Calu3 (cell line): ENCODE data around the gene SH3BP2. TPM values are rescaled to one million over a fixed set of nuclear protein-coding genes. Genes with fewer than 3 reads are reported as not detected.

ENCODE experiments used
- BruUV-seq: library from RNA; stranded (reverse); fragments of 400-500 nt; replicated peaks from 2 replicates; lab custom pipeline; 2021; lab: Mats Ljungman, UMichigan
- CTCF ChIA-PET: fragments of 300-600 bp; sonication (Branson Sonifier 250); formaldehyde crosslinking; loops from one replicate; lab custom pipeline; 2022; ENCODE audit warnings: antibody characterized with exemption; lab: Charles Lee
- DNase-seq: peaks from one replicate; pipeline ENCODE4 v3.0.0; 2022
- H3K27ac Mint-ChIP-seq: one replicate; pipeline ENCODE4 v1.8.0; 2022; ENCODE audit warnings: mixed read lengths; ENCODE audit not compliant: unreplicated experiment
- H3K27me3 Mint-ChIP-seq: one replicate; pipeline ENCODE4 v1.8.0; 2022; ENCODE audit warnings: mixed read lengths; ENCODE audit not compliant: unreplicated experiment
- H3K36me3 Mint-ChIP-seq: one replicate; pipeline ENCODE4 v1.8.0; 2022; ENCODE audit warnings: mild to moderate bottlenecking, moderate library complexity, mixed read lengths; ENCODE audit not compliant: insufficient read depth, unreplicated experiment
- H3K4me1 Mint-ChIP-seq: one replicate; pipeline ENCODE4 v1.8.0; 2022; ENCODE audit warnings: mild to moderate bottlenecking, low read depth, mixed read lengths; ENCODE audit not compliant: unreplicated experiment
- H3K4me3 Mint-ChIP-seq: one replicate; pipeline ENCODE4 v1.8.0; 2022; ENCODE audit warnings: mild to moderate bottlenecking, low read depth, moderate library complexity, mixed read lengths; ENCODE audit not compliant: unreplicated experiment
- H3K9me3 Mint-ChIP-seq: one replicate; pipeline ENCODE4 v1.8.0; 2022; ENCODE audit warnings: low read depth, mixed read lengths; ENCODE audit not compliant: unreplicated experiment
- intact Hi-C: fragments of 100-400 bp; cut with micrococcal nuclease; formaldehyde crosslinking; loops from one replicate; pipeline ENCODE4 v1.10.0; 2022; ENCODE audit not compliant: unreplicated experiment
- total RNA-seq: library from RNA; stranded (reverse); gene quantifications from 2 replicates; pipeline ENCODE4 v1.2.3, GENCODE V29; 2022
- TF ChIP-seq, protein P1 (sequence below): fragments of 200-600 bp; IDR thresholded peaks from one replicate; pipeline ENCODE4 v1.8.0; 2022; ENCODE audit warnings: antibody characterized with exemption; ENCODE audit not compliant: unreplicated experiment

Gene SH3BP2
- total RNA-seq, 1 experiment from 2014 or later: 22.7 TPM

DNA sequence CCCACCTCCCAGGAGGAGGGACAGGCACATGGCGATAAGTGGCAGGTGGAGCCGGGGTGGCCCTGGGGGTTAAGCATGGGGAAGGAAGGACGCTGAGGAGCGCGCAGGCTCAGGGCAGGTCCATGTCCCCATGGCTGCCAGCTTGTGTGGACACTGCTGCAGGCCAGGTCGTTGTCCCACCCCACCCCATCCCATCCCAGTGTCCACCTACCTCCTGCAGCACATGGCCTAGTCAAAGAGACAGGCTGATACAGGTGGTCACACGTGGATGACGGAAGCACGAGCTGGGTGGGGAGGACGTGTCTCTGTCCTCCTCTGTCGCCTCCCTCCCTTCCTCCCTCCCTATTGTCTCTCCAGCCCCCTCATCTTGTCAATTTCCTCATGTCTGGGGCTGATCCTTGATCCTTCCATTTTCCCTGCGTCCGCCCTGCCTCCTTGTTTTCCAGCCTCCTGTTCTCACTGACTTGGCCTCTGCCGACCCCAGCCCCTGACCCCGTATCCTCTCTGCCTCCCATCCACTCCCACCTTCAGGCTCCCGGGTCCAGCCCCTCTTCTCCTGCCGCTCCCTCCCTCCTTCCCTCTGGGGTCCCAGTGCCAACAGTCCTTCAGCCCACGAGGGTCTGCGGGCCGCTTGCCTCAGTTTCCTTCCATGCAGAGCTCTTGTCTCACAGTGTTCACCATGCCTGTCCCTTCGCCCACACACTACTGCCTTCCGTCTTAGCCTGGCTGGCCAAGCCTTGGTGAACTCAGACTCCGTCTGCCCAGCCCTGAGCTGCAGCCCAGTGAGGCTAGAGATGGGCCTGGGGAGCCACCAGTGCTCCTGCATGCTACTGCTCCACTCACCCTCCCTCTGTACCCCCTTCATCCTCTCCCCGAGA lies 35.2 kb downstream of the SH3BP2 start:
- CTCF ChIA-PET: no interaction called here
- no peak for DNase-seq
- H3K36me3 Mint-ChIP-seq: peaks cover 19% of the 10 kb centered on the region
- no peaks in the 10 kb centered on the region for H3K27me3 Mint-ChIP-seq
- intact Hi-C loops: no loop called here
- no peak overlapping the region for H3K27ac Mint-ChIP-seq
- H3K4me1 Mint-ChIP-seq: no peaks in the 10 kb centered on the region
- TF ChIP-seq, protein P1, sequence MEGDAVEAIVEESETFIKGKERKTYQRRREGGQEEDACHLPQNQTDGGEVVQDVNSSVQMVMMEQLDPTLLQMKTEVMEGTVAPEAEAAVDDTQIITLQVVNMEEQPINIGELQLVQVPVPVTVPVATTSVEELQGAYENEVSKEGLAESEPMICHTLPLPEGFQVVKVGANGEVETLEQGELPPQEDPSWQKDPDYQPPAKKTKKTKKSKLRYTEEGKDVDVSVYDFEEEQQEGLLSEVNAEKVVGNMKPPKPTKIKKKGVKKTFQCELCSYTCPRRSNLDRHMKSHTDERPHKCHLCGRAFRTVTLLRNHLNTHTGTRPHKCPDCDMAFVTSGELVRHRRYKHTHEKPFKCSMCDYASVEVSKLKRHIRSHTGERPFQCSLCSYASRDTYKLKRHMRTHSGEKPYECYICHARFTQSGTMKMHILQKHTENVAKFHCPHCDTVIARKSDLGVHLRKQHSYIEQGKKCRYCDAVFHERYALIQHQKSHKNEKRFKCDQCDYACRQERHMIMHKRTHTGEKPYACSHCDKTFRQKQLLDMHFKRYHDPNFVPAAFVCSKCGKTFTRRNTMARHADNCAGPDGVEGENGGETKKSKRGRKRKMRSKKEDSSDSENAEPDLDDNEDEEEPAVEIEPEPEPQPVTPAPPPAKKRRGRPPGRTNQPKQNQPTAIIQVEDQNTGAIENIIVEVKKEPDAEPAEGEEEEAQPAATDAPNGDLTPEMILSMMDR: no peak
- H3K9me3 Mint-ChIP-seq: peaks cover 4% of the 10 kb centered on the region
- no TSS peak for BruUV-seq
- no peak overlapping the region for H3K4me3 Mint-ChIP-seq

DNA sequence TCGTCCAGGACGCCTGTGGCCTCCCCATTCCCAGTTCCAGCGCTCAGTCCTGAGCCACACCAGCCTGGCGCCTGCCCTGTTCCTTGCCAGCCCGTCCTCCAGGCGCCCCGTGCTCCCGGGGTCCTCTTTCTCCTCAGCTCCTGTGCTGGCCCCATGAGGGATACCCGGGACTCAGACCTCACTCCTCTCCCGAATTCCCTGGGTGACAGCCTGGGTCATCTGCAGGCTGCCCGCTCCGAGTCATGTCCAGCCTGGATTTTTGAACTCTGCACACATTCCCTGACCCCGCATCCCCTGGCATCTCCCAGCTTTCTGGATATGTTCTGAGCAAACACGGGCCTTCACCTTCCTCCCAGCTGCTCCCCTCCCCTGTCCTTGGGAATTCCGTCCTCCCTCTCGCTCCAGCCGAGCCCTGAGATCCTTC lies 35.9 kb downstream of the SH3BP2 start:
- intact Hi-C loops: no loop called here

DNA sequence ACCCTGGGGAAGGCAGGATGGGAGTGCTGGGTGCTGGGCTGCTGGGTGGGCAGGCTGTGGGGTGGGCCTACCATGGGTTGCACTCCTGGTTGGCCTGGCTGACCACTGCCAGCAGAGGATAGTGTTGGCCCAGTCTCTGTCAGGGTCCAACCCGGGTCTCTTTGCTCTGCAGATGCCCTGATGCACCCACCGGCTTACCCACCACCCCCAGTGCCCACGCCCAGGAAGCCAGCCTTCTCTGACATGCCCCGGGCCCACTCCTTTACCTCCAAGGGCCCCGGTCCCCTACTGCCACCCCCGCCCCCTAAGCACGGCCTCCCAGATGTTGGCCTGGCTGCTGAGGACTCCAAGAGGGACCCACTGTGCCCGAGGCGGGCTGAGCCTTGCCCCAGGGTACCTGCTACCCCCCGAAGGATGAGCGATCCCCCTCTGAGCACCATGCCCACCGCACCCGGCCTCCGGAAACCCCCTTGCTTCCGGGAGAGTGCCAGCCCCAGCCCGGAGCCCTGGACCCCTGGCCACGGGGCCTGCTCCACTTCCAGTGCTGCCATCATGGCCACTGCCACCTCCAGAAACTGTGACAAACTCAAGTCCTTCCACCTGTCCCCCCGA lies 36.5 kb downstream of the SH3BP2 start:
- no TSS peak for BruUV-seq
- Mint-ChIP-seq H3K27me3 (no peaks in the 10 kb centered on the region), H3K36me3 (peaks cover 19% of the 10 kb centered on the region), H3K4me3 (no peak overlapping the region), H3K4me1 (no peaks in the 10 kb centered on the region), H3K9me3 (peaks cover 4% of the 10 kb centered on the region), H3K27ac (peak overlapping the region; percentile 19)
- no peak for DNase-seq
- CTCF ChIA-PET: no interaction called here
- intact Hi-C loops: no loop called here
- TF ChIP-seq, protein P1: no peak

More for the DNA sequence above, 35.9 kb downstream of the SH3BP2 start:
- BruUV-seq: no TSS peak
- Mint-ChIP-seq H3K27me3 (no peaks in the 10 kb centered on the region), H3K4me1 (no peaks in the 10 kb centered on the region), H3K4me3 (no peak overlapping the region), H3K27ac (peak overlapping the region; percentile 19), H3K9me3 (peaks cover 4% of the 10 kb centered on the region), H3K36me3 (peaks cover 19% of the 10 kb centered on the region)
- CTCF ChIA-PET: no interaction called here
- TF ChIP-seq, protein P1: no peak
- no peak for DNase-seq

DNA sequence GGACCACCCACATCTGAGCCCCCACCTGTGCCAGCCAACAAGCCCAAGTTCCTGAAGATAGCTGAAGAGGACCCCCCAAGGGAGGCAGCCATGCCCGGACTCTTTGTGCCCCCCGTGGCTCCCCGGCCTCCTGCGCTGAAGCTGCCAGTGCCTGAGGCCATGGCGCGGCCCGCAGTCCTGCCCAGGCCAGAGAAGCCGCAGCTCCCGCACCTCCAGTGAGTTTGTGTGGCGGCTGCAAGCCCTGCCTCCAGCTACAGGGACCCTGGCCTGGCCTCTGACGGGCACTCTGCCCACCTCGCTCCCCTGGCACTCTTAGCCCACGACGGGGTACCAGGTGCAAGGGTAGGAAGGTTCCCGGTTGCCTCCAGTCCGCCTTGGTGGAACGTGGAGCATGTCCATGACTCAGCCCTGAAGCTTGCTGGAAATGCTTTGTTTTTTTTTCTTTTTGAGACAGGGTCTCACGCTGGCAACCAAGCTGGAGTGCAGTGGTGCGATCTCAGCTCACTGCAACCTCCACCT lies 37.1 kb downstream of the SH3BP2 start:
- CTCF ChIA-PET: no interaction called here
- TF ChIP-seq, protein P1: no peak
- Mint-ChIP-seq H3K9me3 (peaks cover 4% of the 10 kb centered on the region), H3K4me1 (no peaks in the 10 kb centered on the region), H3K36me3 (peaks cover 19% of the 10 kb centered on the region), H3K4me3 (no peak overlapping the region), H3K27me3 (no peaks in the 10 kb centered on the region), H3K27ac (no peak overlapping the region)
- intact Hi-C loops: no loop called here
- no TSS peak for BruUV-seq
- DNase-seq: no peak
